Measurements from ENCODE around the gene UST. TPM values are rescaled to one million over a fixed set of nuclear protein-coding genes. Genes with fewer than 3 reads are reported as not detected.
"Not testable (repeated sequence)": the region's sequence is repeated elsewhere in the genome, so short reads cannot be mapped to it uniquely, and the experiment has no call there.

UST gene
- total and polyA plus RNA-seq, 8 donors, result 3.7 to 20.9 (median 8.6) TPM

DNA sequence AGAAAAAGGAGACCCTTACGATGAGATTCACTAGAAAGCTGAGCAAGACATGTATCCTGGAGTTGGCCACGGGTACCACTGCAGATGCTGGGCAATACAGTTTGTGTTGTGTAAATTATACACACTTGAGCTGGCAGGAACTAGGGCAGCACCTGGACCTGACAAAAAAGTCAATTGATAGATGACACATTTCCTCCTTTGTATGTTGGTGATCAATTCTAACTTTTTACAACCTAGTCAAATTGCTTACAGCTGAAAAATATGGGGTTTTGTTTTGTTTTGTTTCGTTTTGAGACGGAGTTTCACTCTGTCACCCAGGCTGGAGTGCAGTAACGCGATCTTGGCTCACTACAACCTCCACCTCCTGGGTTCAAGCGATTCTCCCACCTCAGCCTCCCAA is 108.9 kb downstream of the UST start:
- Histone ChIP-seq H3K36me3 (no peaks in the 10 kb centered on the region), H3K27ac (no peak overlapping the region), H3K4me1 (peaks cover 13 to 25% (median 25%) of the 10 kb centered on the region in 3 donors), H3K4me3 (no peak overlapping the region), H3K27me3 (no peaks in the 10 kb centered on the region), H3K9me3 (no peaks in the 10 kb centered on the region)
- FAIRE-seq (no peak), DNase-seq (no peak), ATAC-seq (no peak)
- TF ChIP-seq, protein P1, sequence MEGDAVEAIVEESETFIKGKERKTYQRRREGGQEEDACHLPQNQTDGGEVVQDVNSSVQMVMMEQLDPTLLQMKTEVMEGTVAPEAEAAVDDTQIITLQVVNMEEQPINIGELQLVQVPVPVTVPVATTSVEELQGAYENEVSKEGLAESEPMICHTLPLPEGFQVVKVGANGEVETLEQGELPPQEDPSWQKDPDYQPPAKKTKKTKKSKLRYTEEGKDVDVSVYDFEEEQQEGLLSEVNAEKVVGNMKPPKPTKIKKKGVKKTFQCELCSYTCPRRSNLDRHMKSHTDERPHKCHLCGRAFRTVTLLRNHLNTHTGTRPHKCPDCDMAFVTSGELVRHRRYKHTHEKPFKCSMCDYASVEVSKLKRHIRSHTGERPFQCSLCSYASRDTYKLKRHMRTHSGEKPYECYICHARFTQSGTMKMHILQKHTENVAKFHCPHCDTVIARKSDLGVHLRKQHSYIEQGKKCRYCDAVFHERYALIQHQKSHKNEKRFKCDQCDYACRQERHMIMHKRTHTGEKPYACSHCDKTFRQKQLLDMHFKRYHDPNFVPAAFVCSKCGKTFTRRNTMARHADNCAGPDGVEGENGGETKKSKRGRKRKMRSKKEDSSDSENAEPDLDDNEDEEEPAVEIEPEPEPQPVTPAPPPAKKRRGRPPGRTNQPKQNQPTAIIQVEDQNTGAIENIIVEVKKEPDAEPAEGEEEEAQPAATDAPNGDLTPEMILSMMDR (IDR thresholded peaks at IDR 0.05), result no peak
- intact Hi-C loops (cut with DNase I), result no loop called here
- WGBS, 2 donors, result 87 to 90% methylated on average over 7 of the region's 7 CpGs

DNA sequence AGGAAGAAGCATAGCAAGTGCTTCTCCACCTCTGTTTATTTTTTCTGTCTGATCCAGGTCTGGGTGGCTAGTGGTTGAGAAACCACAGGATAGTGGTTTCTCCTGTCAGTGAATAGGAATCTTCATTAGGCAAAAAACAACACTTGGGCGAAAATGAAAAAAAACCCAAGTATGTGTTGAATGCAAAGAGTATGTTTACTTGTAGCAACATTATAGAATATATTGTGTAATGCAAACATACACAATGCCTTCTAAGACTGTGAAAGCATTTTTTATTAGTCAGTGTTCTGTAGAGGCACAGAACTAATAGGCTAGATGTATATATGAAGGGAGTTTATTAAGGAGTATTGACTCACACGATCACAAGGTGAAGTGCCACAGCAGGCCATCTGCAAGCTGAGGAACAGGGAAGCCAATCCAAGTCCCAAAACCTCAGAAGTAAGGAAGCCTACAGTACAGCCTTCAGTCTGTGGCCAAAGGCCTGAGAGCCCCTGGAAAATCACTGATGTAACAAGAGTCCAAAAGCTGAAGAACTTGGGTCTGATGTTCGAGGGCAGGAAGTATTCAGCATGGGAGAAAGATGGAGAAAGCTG is 111.1 kb downstream of the UST start:
- H3K9me3 ChIP-seq, result no peaks in the 10 kb centered on the region
- no peak overlapping the region for H3K4me3 ChIP-seq
- intact Hi-C loops (cut with DNase I), result no loop called here
- H3K36me3 ChIP-seq, result no peaks in the 10 kb centered on the region
- H3K27me3 ChIP-seq, result no peaks in the 10 kb centered on the region
- WGBS, 2 donors, result 88 to 90% methylated on average over 3 of the region's 3 CpGs
- H3K4me1 ChIP-seq, result peaks cover 6 to 17% (median 12%) of the 10 kb centered on the region in 3 donors
- TF ChIP-seq, protein P1 (IDR thresholded peaks at IDR 0.05), result no peak
- DNase-seq, result no peak
- no peak for ATAC-seq
- no peak for FAIRE-seq
- H3K27ac ChIP-seq, result no peak overlapping the region

DNA sequence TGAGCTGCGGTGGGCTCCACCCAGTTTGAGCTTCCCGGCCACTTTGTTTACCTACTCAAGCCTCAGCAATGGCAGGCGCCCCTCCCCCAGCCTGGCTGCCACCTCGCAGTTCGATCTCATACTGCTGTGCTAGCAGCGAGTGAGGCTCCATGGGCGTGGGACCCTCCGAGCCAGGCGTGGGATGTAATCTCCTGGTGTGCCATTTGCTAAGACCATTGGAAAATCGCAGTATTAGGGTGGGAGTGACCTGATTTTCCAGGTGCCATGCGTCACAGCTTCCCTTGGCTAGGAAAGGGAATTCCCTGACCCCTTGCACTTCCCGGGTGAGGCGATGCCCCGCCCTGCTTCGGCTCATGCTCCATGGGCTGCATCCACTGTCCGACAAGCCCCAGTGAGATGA is 117.3 kb downstream of the UST start:
- ATAC-seq; H3K9me3 ChIP-seq; FAIRE-seq; H3K4me1 ChIP-seq; H3K27ac ChIP-seq; H3K27me3 ChIP-seq; intact Hi-C loops (cut with DNase I); DNase-seq; H3K4me3 ChIP-seq; H3K36me3 ChIP-seq: not testable (repeated sequence)
- 89 to 94% methylated on average over 14 to 16 of the region's 16 CpGs for WGBS, 2 donors

DNA sequence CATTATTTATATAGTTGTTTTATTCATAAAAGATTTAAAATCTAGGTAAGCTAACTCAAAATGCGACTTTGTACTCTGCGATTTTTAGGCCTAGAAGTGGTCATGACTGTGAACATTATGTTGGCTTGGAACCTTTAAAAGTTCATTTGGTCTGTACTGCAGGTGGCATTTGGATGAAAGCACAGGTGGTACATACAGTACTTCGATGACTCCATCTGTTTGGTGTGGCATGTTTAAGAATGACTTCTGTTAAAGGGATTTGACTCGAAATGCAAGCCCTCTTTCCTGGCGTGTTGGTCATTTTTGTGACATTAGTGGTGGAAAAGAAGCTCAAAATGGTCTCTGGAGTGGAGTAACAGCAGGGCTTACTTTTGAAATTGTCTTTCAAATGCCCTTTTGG is 118.1 kb downstream of the UST start:
- DNase-seq (no peak), ATAC-seq (no peak), FAIRE-seq (no peak)
- Histone ChIP-seq H3K27me3 (no peaks in the 10 kb centered on the region), H3K4me1 (no peaks in the 10 kb centered on the region), H3K36me3 (no peaks in the 10 kb centered on the region), H3K4me3 (no peak overlapping the region), H3K27ac (no peak overlapping the region), H3K9me3 (no peaks in the 10 kb centered on the region)
- 79 to 92% methylated on average over 5 of the region's 5 CpGs for WGBS, 2 donors
- TF ChIP-seq, protein P1 (IDR thresholded peaks at IDR 0.05), result no peak
- intact Hi-C loops (cut with DNase I), result no loop called here

DNA sequence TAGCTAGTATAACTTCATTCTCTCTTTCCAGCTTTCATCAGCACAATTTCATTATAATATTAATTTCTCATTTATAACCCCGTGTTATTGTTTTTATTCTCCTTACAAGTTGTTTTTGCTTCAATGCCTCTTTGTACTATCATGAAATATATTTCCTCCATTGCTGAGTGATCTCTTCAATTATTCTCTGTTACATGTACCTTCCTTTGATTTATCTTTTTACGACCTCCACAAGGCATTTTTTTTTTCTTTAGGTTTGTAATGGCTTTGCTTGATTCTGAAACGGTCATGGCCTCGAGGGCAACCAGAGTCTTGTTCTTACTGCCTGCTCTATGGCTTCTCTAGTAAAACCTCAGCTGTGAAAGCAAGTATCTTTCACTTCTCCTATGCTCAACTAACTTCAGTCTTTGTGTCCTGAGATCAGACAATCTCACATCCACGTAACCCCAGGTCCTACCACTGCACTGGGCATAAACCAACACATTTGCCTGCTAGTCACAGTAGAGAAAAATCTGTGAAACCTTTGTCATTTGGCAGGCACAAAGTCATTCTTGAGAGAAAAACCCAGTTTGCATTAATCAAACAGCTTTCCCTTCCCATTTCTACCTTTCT is 119.9 kb downstream of the UST start:
- no peak for DNase-seq
- ATAC-seq, result no peak
- no peaks in the 10 kb centered on the region for H3K36me3 ChIP-seq
- H3K27ac ChIP-seq, result no peak overlapping the region
- H3K4me1 ChIP-seq, result no peaks in the 10 kb centered on the region
- H3K27me3 ChIP-seq, result no peaks in the 10 kb centered on the region
- H3K9me3 ChIP-seq, result no peaks in the 10 kb centered on the region
- TF ChIP-seq, protein P1 (IDR thresholded peaks at IDR 0.05), result no peak
- WGBS, 2 donors, result 93 to 94% methylated on average over 5 of the region's 5 CpGs
- H3K4me3 ChIP-seq, result no peak overlapping the region
- no peak for FAIRE-seq
- intact Hi-C loops (cut with DNase I), result no loop called here
